Body of pancreas (tissue), 4 donors: ENCODE measurements around the gene UGT1A4.

Experiments
- POLR2A ChIP-seq, 3 donors: fragments of 450-650 bp; IDR thresholded peaks; one replicate each; pipeline ENCODE4 v1.6.1; 2016; ENCODE audit warnings: antibody characterized with exemption in 3 of 3, mild to moderate bottlenecking in 2 of 3
- TF ChIP-seq, protein P1 (sequence below), 7 experiments: fragments of 450-650 bp in 4 of 7; fragments of 200-600 bp in 3 of 7; sonication (generic) in 3 of 7; IDR thresholded peaks; one replicate each; pipeline ENCODE4 v1.5.1; 2016 to 2019; ENCODE audit warnings: antibody characterized with exemption in 7 of 7

DNA sequence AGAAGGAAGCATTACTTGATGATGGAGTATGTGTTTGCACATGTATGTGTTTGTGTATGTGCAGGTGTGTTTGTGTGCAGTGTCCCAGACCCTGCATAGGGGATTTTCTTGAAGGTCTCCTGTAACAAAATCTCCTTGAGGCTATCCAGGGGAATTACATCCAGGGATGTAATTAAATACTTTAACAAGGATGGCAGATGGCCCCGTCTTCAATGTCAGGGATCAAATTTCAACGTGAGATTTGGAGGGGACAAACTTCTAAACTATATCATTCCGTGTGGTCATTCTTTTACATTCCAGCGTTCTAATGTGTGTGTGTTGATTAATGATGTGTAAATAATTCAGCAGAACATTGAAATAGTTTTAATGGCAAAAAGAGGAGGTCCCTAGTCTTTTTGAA, 43.5 kb upstream of the UGT1A4 start:
- TF ChIP-seq, protein P1, sequence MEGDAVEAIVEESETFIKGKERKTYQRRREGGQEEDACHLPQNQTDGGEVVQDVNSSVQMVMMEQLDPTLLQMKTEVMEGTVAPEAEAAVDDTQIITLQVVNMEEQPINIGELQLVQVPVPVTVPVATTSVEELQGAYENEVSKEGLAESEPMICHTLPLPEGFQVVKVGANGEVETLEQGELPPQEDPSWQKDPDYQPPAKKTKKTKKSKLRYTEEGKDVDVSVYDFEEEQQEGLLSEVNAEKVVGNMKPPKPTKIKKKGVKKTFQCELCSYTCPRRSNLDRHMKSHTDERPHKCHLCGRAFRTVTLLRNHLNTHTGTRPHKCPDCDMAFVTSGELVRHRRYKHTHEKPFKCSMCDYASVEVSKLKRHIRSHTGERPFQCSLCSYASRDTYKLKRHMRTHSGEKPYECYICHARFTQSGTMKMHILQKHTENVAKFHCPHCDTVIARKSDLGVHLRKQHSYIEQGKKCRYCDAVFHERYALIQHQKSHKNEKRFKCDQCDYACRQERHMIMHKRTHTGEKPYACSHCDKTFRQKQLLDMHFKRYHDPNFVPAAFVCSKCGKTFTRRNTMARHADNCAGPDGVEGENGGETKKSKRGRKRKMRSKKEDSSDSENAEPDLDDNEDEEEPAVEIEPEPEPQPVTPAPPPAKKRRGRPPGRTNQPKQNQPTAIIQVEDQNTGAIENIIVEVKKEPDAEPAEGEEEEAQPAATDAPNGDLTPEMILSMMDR (IDR thresholded peaks at IDR 0.05), result no peak
- no peak for TF ChIP-seq POLR2A (IDR thresholded peaks at IDR 0.05)
